IPS DF 19.7 (cell line): ENCODE results near the gene MMGT1.

ENCODE experiments used
- DNase-seq: peaks from one replicate; pipeline ENCODE4 v3.0.0-alpha.2; 2013; ENCODE audit warnings: low read depth, low spot score

MMGT1 gene

GRCh38 chrX:135973548-135974278, at the start of gene MMGT1:
MMGT1 (minus strand) TSS chrX:135973988; CDS start chrX:135973675, 313 bp downstream.
- DNase-seq, result peak; percentile 35

- no peak for DNase-seq
Observed at GRCh38 chrX:136021903-136022302, 48.1 kb upstream of the MMGT1 start.

GRCh38 chrX:136021160-136021559, 47.4 kb upstream of the MMGT1 start:
- no peak for DNase-seq

GRCh38 chrX:136019226-136019625, 45.4 kb upstream of the MMGT1 start:
- DNase-seq, result no peak

GRCh38 chrX:136016881-136017280, 43.1 kb upstream of the MMGT1 start:
- DNase-seq, result no peak

- no peak for DNase-seq
Observed at GRCh38 chrX:136015016-136015415, 41.2 kb upstream of the MMGT1 start.

- DNase-seq, result no peak
Observed at GRCh38 chrX:135988245-135988644, 14.5 kb upstream of the MMGT1 start.

- DNase-seq, result no peak
Observed at GRCh38 chrX:135985973-135986310, 12.2 kb upstream of the MMGT1 start.

GRCh38 chrX:135985157-135985972, 11.6 kb upstream of the MMGT1 start, which contains the start of gene SLC9A6:
SLC9A6 (plus strand) TSS chrX:135985435; CDS start chrX:135985659, 224 bp downstream.
- DNase-seq, result no peak

- no peak for DNase-seq
Observed at GRCh38 chrX:135984791-135985156, 11.0 kb upstream of the MMGT1 start.

GRCh38 chrX:135984256-135984655, 10.5 kb upstream of the MMGT1 start:
- DNase-seq, result no peak

- no peak for DNase-seq
Observed at GRCh38 chrX:135982860-135983259, 9.1 kb upstream of the MMGT1 start.

- no peak for DNase-seq
Observed at GRCh38 chrX:135981668-135982067, 7.9 kb upstream of the MMGT1 start.

GRCh38 chrX:135981010-135981409, 7.2 kb upstream of the MMGT1 start:
- DNase-seq, result no peak

- no peak for DNase-seq
Observed at GRCh38 chrX:135977611-135978010, 3.8 kb upstream of the MMGT1 start.

- no peak for DNase-seq
Observed at GRCh38 chrX:135975421-135975820, 1.6 kb upstream of the MMGT1 start.

- DNase-seq, result no peak
Observed at GRCh38 chrX:135974279-135974856, 580 bp upstream of the MMGT1 start.

- DNase-seq, result no peak
Observed at GRCh38 chrX:135973025-135973547, 702 bp downstream of the MMGT1 start.

GRCh38 chrX:135951291-135951690, 22.5 kb downstream of the MMGT1 start:
- no peak for DNase-seq

- DNase-seq, result no peak
Observed at GRCh38 chrX:135944486-135944885, 29.3 kb downstream of the MMGT1 start.

GRCh38 chrX:135931644-135932487, 41.9 kb downstream of the MMGT1 start:
- DNase-seq, result peak; percentile 2
